Sigmoid colon (tissue), 7 donors: Measurements from ENCODE around the gene NTMT1. TPM values are rescaled to one million over a fixed set of nuclear protein-coding genes. Genes with fewer than 3 reads are reported as not detected.
"Not testable (repeated sequence)": the region's sequence is repeated elsewhere in the genome, so short reads cannot be mapped to it uniquely, and the experiment has no call there.

Source experiments
- DNase-seq: peaks from one replicate; pipeline ENCODE4 v3.0.0-alpha.2; 2019
- H3K27ac ChIP-seq, 4 donors: fragments of 200-600 bp; sonication (generic); one replicate each; pipeline ENCODE4 v1.5.1; 2016 to 2019; ENCODE audit warnings: mild to moderate bottlenecking in 1 of 4
- H3K27me3 ChIP-seq, 3 donors: fragments of 200-600 bp; sonication (generic); one replicate each; pipeline ENCODE4 v1.5.1; 2019; ENCODE audit warnings: mild to moderate bottlenecking in 1 of 3
- H3K36me3 ChIP-seq, 4 donors: fragments of 200-600 bp; sonication (generic); one replicate each; pipeline ENCODE4 v1.5.1; 2016 to 2019
- H3K4me1 ChIP-seq, 4 donors: fragments of 200-600 bp; sonication (generic); one replicate each; pipeline ENCODE4 v1.5.1; 2017 to 2019
- H3K4me3 ChIP-seq, 4 donors: fragments of 200-600 bp; sonication (generic); one replicate each; pipeline ENCODE4 v1.5.1; 2017 to 2019; ENCODE audit warnings: mild to moderate bottlenecking in 2 of 4, moderate library complexity in 1 of 4
- H3K9me3 ChIP-seq, 4 donors: fragments of 200-600 bp in 3 of 4; sonication (generic) in 3 of 4; one replicate each; pipeline versions ENCODE4 v1.5.1 to v1.6.1; 2013 to 2019
- EP300 ChIP-seq, 4 donors: sonication (generic); formaldehyde crosslinking; IDR thresholded peaks; one replicate each; pipeline ENCODE4 v1.6.1; 2017; ENCODE audit warnings: antibody characterized with exemption in 4 of 4
- POLR2A ChIP-seq, 2 donors: fragments of 450-650 bp; IDR thresholded peaks; one replicate each; pipeline ENCODE4 v1.6.1; 2016; ENCODE audit warnings: antibody characterized with exemption in 2 of 2, mild to moderate bottlenecking in 2 of 2, moderate library complexity in 2 of 2
- POLR2AphosphoS5 ChIP-seq, 4 donors: sonication (generic); formaldehyde crosslinking; IDR thresholded peaks; one replicate each; pipeline ENCODE4 v1.6.1; 2017; ENCODE audit warnings: antibody characterized with exemption in 4 of 4
- WGBS, 2 donors: extraction: QIAGEN DNeasy Blood & Tissue Kit; methylation state at CpG; one replicate each; pipeline ENCODE4 v1.1.7; 2013; 5-methylcytosine and 5-hydroxymethylcytosine counted together
- intact Hi-C: fragments of 100-400 bp; cut with DNase I; formaldehyde crosslinking; loops from one replicate; pipeline ENCODE4 v1.15.1; 2023
- polyA plus RNA-seq, 3 donors: library from polyadenylated mRNA; stranded (reverse); fragments of 200-250 nt; gene quantifications; one replicate each; pipeline ENCODE4 v1.2.3, GENCODE V29; 2013
- total RNA-seq, 4 donors: library from RNA; depleted of rRNA; stranded (reverse); fragments of >200 nt; gene quantifications; one replicate each; pipeline ENCODE4 v1.1.0, GENCODE V29; 2016
- TF ChIP-seq, protein P1 (sequence below), 4 experiments: fragments of 450-650 bp in 3 of 4; fragments of 200-600 bp in 1 of 4; IDR thresholded peaks; one replicate each; pipeline ENCODE4 v1.5.1; 2016 to 2019; ENCODE audit warnings: antibody characterized with exemption in 4 of 4, mild to moderate bottlenecking in 3 of 4, moderate library complexity in 2 of 4
- donor health status: healthy with polysubstance abuse.
- donor health status: Bipolar disorder and iron deficiency.
- donor health status: healthy.

NTMT1 gene
- total and polyA plus RNA-seq, 7 donors: 5.8 to 49.3 (median 22.5) TPM

DNA sequence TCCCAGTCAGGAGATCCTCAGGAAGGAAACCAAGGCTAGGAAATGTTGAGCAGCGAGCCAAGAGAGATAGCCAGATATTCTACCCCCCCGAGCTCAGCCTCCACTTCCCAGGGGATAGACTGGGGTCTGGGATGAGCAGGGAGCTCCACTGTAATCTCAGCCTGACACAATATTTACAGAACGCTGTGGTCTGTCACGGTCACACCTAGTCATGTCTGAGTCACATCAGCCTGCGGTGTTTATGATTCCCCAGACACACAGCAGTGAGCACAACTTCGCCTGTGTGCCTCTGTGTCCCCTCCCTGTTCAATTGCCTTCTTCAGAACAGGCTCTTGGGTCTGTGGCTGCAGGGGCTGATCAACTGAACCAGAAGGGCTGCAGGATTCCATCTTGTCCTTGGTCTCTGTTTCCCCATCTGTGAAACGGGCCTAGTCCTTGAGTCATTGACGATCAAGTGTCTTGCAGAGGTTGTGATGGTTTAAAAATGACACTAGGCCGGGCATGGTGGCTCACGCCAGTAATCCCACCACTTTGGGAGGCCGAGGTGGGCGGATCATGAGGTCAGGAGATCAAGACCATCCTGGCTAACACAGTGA, 30.9 kb downstream of the NTMT1 start:
- intact Hi-C loops: no loop called here
- TF ChIP-seq, protein P1, sequence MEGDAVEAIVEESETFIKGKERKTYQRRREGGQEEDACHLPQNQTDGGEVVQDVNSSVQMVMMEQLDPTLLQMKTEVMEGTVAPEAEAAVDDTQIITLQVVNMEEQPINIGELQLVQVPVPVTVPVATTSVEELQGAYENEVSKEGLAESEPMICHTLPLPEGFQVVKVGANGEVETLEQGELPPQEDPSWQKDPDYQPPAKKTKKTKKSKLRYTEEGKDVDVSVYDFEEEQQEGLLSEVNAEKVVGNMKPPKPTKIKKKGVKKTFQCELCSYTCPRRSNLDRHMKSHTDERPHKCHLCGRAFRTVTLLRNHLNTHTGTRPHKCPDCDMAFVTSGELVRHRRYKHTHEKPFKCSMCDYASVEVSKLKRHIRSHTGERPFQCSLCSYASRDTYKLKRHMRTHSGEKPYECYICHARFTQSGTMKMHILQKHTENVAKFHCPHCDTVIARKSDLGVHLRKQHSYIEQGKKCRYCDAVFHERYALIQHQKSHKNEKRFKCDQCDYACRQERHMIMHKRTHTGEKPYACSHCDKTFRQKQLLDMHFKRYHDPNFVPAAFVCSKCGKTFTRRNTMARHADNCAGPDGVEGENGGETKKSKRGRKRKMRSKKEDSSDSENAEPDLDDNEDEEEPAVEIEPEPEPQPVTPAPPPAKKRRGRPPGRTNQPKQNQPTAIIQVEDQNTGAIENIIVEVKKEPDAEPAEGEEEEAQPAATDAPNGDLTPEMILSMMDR (IDR thresholded peaks at IDR 0.05): no peak
- TF ChIP-seq POLR2AphosphoS5 (IDR thresholded peaks at IDR 0.05): no peak
- TF ChIP-seq POLR2A (IDR thresholded peaks at IDR 0.05): no peak
- no peak for TF ChIP-seq EP300 (IDR thresholded peaks at IDR 0.05)
- Histone ChIP-seq H3K4me3 (no peak overlapping the region), H3K27me3 (no peaks in the 10 kb centered on the region), H3K36me3 (no peaks in the 10 kb centered on the region), H3K4me1 (no peaks in the 10 kb centered on the region), H3K27ac (no peak overlapping the region), H3K9me3 (no peaks in the 10 kb centered on the region)
- WGBS, 2 donors: 65 to 78% methylated on average over 12 of the region's 12 CpGs
- DNase-seq: no peak

GRCh38 chr9:129661029-129661428, 35.1 kb downstream of the NTMT1 start:
- TF ChIP-seq POLR2A (IDR thresholded peaks at IDR 0.05) (no peak), EP300 (IDR thresholded peaks at IDR 0.05) (no peak), POLR2AphosphoS5 (IDR thresholded peaks at IDR 0.05) (no peak)
- TF ChIP-seq, protein P1 (IDR thresholded peaks at IDR 0.05): no peak
- Histone ChIP-seq H3K9me3 (no peaks in the 10 kb centered on the region), H3K4me1 (peaks cover 0 to 12% (median 9%) of the 10 kb centered on the region in 4 donors), H3K27me3 (peaks cover 8 to 19% (median 9%) of the 10 kb centered on the region in 3 donors), H3K4me3 (no peak overlapping the region), H3K36me3 (no peaks in the 10 kb centered on the region), H3K27ac (no peak overlapping the region)
- no peak for DNase-seq
- whole genome bisulfite sequencing, 2 donors: 19 to 68% methylated on average over 2 of the region's 2 CpGs
- intact Hi-C loops: no loop called here

DNA sequence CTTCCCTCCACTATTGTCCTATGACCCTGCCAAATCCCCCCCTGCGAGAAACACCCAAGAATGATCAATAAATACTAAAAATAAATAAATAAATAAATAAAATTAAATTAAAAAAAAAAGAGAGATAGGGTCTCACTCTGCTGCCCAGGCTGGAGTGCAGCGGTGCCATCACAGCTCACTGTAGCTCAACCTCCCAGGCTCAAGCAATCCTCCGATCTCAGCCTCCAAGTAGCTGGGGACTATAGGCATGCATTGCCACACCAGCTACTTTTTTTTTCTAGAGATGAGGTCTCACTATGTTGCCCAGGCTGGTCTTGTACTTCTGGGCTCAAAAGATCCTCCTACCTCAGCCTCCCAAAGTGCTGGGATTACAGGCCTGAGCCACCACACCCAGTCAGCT, 36.3 kb downstream of the NTMT1 start:
- 63 to 78% methylated on average over 3 of the region's 3 CpGs for WGBS, 2 donors
- H3K4me3 ChIP-seq, DNase-seq, intact Hi-C loops, H3K36me3 ChIP-seq, H3K9me3 ChIP-seq, H3K27ac ChIP-seq: not testable (repeated sequence)
- Histone ChIP-seq H3K4me1 (peaks cover 0 to 18% (median 15%) of the 10 kb centered on the region in 4 donors), H3K27me3 (peaks cover 15 to 31% (median 21%) of the 10 kb centered on the region in 3 donors)

DNA sequence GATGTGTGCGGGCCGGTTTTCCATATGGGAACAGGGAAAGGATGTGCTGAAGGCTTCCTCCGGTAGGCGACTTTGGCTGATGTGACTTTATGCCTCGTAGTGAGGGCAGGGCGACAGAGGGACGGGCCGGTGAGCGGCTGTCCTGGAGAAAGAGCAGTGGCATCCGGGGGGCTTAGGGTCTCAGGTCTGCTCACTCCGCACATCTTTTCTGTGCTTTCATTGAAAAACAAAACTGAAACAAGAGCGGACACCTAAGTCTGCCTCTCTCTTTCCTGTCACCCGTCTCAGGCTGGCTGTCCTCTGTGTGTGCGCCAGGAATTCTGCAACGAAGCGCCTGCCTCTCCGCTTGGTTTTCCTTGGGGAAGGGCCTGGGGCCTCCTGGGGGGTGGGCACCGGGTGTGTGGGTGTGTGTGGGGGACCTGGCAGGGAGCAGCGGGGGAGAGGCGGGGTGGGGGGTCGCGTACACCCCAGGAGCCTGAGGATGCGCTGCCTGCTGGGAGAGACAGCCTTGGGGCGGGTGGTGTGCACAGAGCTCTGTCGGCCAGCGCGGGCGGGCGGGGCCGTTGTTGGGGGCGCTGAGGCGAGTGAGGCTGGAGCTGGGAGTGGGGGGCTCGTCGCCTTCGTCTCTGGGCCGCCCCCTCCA, 38.9 kb downstream of the NTMT1 start:
- intact Hi-C loops: loop anchor here (5.0 kb wide), 1 partner anchor 47 kb away; no protein-coding TSS in a partner anchor

GRCh38 chr9:129665389-129665775, 39.4 kb downstream of the NTMT1 start, which contains the start of gene PRRX2:
Gene PRRX2 (plus strand): TSS chr9:129665647. CDS start chr9:129665868, 221 bp downstream.
- no peak for TF ChIP-seq POLR2A (IDR thresholded peaks at IDR 0.05)
- WGBS, 2 donors: 1% methylated on average over 37 of the region's 37 CpGs
- Histone ChIP-seq H3K27me3 (peaks cover 15 to 42% (median 23%) of the 10 kb centered on the region in 3 donors), H3K4me3 (peak within 1 kb of the TSS in 3 of 4 donors; percentile 36 to 43 (median 41)), H3K27ac (peak within 1 kb of the TSS in 2 of 4 donors; percentile 25 to 46), H3K4me1 (peaks cover 0 to 18% (median 15%) of the 10 kb centered on the region in 4 donors), H3K36me3 (no peaks in the 10 kb centered on the region), H3K9me3 (no peaks in the 10 kb centered on the region)
- DNase-seq: no peak
- intact Hi-C loops: loop anchor here (5.0 kb wide), 1 partner anchor 47 kb away; no protein-coding TSS in a partner anchor

More for the DNA sequence above, 38.9 kb downstream of the NTMT1 start:
- Histone ChIP-seq H3K4me3 (peak overlapping the region in 3 of 4 donors; percentile 36 to 43 (median 41)), H3K36me3 (no peaks in the 10 kb centered on the region), H3K4me1 (peaks cover 0 to 18% (median 15%) of the 10 kb centered on the region in 4 donors), H3K27me3 (peaks cover 15 to 42% (median 23%) of the 10 kb centered on the region in 3 donors), H3K27ac (peak overlapping the region in 1 of 4 donors; percentile 25), H3K9me3 (no peaks in the 10 kb centered on the region)
- no peak for DNase-seq
- TF ChIP-seq POLR2AphosphoS5 (IDR thresholded peaks at IDR 0.05): no peak
- no peak for TF ChIP-seq EP300 (IDR thresholded peaks at IDR 0.05)
- TF ChIP-seq, protein P1 (IDR thresholded peaks at IDR 0.05): no peak
- TF ChIP-seq POLR2A (IDR thresholded peaks at IDR 0.05): no peak
- 9% methylated on average over 36 of the region's 36 CpGs for WGBS, 2 donors
